Stimulated activated CD8-positive, alpha-beta memory T cell treated with anti-CD3 and anti-CD28 coated beads, Interleukin-4, amount 100 ng/mL, for 1 hour (primary cell): ENCODE measurements around the gene IGSF3.
"Not testable (repeated sequence)": the region's sequence is repeated elsewhere in the genome, so short reads cannot be mapped to it uniquely, and the experiment has no call there.

Experiments
- DNase-seq, 2 donors: peaks; one replicate each; pipeline ENCODE4 v3.0.0-alpha.2; 2020; ENCODE audit warnings: low read depth in 2 of 2, low spot score in 1 of 2

Gene IGSF3

GRCh38 chr1:116664366-116664977 is 3.1 kb downstream of the IGSF3 start:
- DNase-seq = no peak

GRCh38 chr1:116663821-116664220 is 3.7 kb downstream of the IGSF3 start:
- DNase-seq = no peak

GRCh38 chr1:116661633-116662032 is 5.9 kb downstream of the IGSF3 start:
- DNase-seq = no peak

- not testable (repeated sequence) for DNase-seq
Measured at GRCh38 chr1:116658645-116659044, 8.9 kb downstream of the IGSF3 start.

GRCh38 chr1:116657836-116658235 is 9.7 kb downstream of the IGSF3 start:
- not testable (repeated sequence) for DNase-seq

- DNase-seq = no peak
Measured at GRCh38 chr1:116654351-116654750, 13.2 kb downstream of the IGSF3 start.

GRCh38 chr1:116652598-116652997 is 14.9 kb downstream of the IGSF3 start:
- not testable (repeated sequence) for DNase-seq

- not testable (repeated sequence) for DNase-seq
Measured at GRCh38 chr1:116650781-116651180, 16.8 kb downstream of the IGSF3 start.

- DNase-seq = not testable (repeated sequence)
Measured at GRCh38 chr1:116649041-116649440, 18.5 kb downstream of the IGSF3 start.

GRCh38 chr1:116648325-116648724 is 19.2 kb downstream of the IGSF3 start:
- DNase-seq = not testable (repeated sequence)

GRCh38 chr1:116647186-116647585 is 20.3 kb downstream of the IGSF3 start:
- not testable (repeated sequence) for DNase-seq

- DNase-seq = not testable (repeated sequence)
Measured at GRCh38 chr1:116646673-116647170, 20.8 kb downstream of the IGSF3 start.

GRCh38 chr1:116645802-116646672 is 21.5 kb downstream of the IGSF3 start:
- not testable (repeated sequence) for DNase-seq

GRCh38 chr1:116644993-116645392 is 22.5 kb downstream of the IGSF3 start:
- not testable (repeated sequence) for DNase-seq

GRCh38 chr1:116644096-116644495 is 23.4 kb downstream of the IGSF3 start:
- DNase-seq = not testable (repeated sequence)

- not testable (repeated sequence) for DNase-seq
Measured at GRCh38 chr1:116643281-116643751, 24.2 kb downstream of the IGSF3 start.

GRCh38 chr1:116642311-116643280 is 24.9 kb downstream of the IGSF3 start:
- not testable (repeated sequence) for DNase-seq

GRCh38 chr1:116637583-116637982 is 29.9 kb downstream of the IGSF3 start:
- not testable (repeated sequence) for DNase-seq

- DNase-seq = not testable (repeated sequence)
Measured at GRCh38 chr1:116636584-116636983, 30.9 kb downstream of the IGSF3 start.

- DNase-seq = not testable (repeated sequence)
Measured at GRCh38 chr1:116634386-116634785, 33.1 kb downstream of the IGSF3 start.
